Measurements from ENCODE around the gene EML4. TPM values are rescaled to one million over a fixed set of nuclear protein-coding genes. Genes with fewer than 3 reads are reported as not detected.

EML4 gene
- total RNA-seq, 1 donor from 2014 or later, result 95.8 TPM

DNA sequence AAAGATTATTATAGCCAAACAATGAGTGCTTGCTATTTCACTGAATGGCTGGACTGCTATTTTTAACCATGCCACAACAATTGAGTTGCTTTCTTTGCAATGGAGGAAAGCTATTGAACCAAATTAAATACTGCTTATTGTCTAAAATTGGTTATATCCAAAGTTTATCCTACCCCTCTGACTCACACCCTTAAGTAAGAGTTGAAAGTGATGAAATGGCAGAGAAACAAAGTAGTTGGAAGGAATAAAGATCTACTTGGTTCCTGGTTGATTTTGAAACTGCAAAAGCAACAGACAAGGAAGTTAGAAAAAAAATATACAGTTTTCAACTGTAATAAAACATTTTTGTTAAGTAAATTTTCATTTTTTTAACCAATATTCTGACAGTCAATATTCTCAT lies 47.5 kb downstream of the EML4 start:
- H3K4me1 Mint-ChIP-seq, result peaks cover 58% of the 10 kb centered on the region
- TF ChIP-seq CTCF (IDR thresholded peaks at IDR 0.05), result no peak
- no peaks in the 10 kb centered on the region for H3K9me3 Mint-ChIP-seq
- CTCF ChIA-PET, result no interaction called here
- no peak for ATAC-seq (ENCODE audit: low read depth)
- DNase-seq, result no peak
- no peak overlapping the region for H3K27ac Mint-ChIP-seq
- H3K27me3 Mint-ChIP-seq, result no peaks in the 10 kb centered on the region
- H3K36me3 Mint-ChIP-seq (ENCODE audit: low read depth), result peaks cover 30% of the 10 kb centered on the region
- POLR2A ChIA-PET, result interaction anchor here (0.7 kb wide), 2 partner anchors 13 to 27 kb away, joined by 3 to 11 read pairs; no protein-coding TSS in a partner anchor
- intact Hi-C loops (cut with micrococcal nuclease), result no loop called here
- no peak overlapping the region for H3K4me3 Mint-ChIP-seq

GRCh38 chr2:42217307-42217706 lies 48.2 kb downstream of the EML4 start:
- Mint-ChIP-seq H3K9me3 (no peaks in the 10 kb centered on the region), H3K36me3 (ENCODE audit: low read depth) (peaks cover 32% of the 10 kb centered on the region), H3K27ac (no peak overlapping the region), H3K27me3 (no peaks in the 10 kb centered on the region), H3K4me3 (no peak overlapping the region), H3K4me1 (peaks cover 60% of the 10 kb centered on the region)
- DNase-seq (no peak), ATAC-seq (ENCODE audit: low read depth) (no peak)
- ChIA-PET POLR2A (interaction anchor here (0.7 kb wide), 1 partner anchor 28 kb away, joined by 3 read pairs; no protein-coding TSS in a partner anchor), CTCF (no interaction called here)
- TF ChIP-seq CTCF (IDR thresholded peaks at IDR 0.05), result no peak
- intact Hi-C loops (cut with micrococcal nuclease), result no loop called here

GRCh38 chr2:42217914-42218313 lies 48.8 kb downstream of the EML4 start:
- DNase-seq (no peak), ATAC-seq (ENCODE audit: low read depth) (no peak)
- intact Hi-C loops (cut with micrococcal nuclease), result no loop called here
- H3K36me3 Mint-ChIP-seq (ENCODE audit: low read depth), result peaks cover 35% of the 10 kb centered on the region
- no peaks in the 10 kb centered on the region for H3K9me3 Mint-ChIP-seq
- no peaks in the 10 kb centered on the region for H3K27me3 Mint-ChIP-seq
- H3K4me3 Mint-ChIP-seq, result no peak overlapping the region
- no peak for TF ChIP-seq CTCF (IDR thresholded peaks at IDR 0.05)
- CTCF ChIA-PET, result no interaction called here
- POLR2A ChIA-PET, result no interaction called here
- H3K27ac Mint-ChIP-seq, result no peak overlapping the region
- H3K4me1 Mint-ChIP-seq, result peaks cover 60% of the 10 kb centered on the region

- no peaks in the 10 kb centered on the region for H3K27me3 Mint-ChIP-seq
- ATAC-seq (ENCODE audit: low read depth) (no peak), DNase-seq (no peak)
- peak overlapping the region; percentile 19 for H3K27ac Mint-ChIP-seq
- H3K4me1 Mint-ChIP-seq, result peaks cover 65% of the 10 kb centered on the region
- ChIA-PET CTCF (no interaction called here), POLR2A (no interaction called here)
- no peaks in the 10 kb centered on the region for H3K9me3 Mint-ChIP-seq
- TF ChIP-seq CTCF (IDR thresholded peaks at IDR 0.05), result no peak
- H3K4me3 Mint-ChIP-seq, result no peak overlapping the region
- peaks cover 38% of the 10 kb centered on the region for H3K36me3 Mint-ChIP-seq (ENCODE audit: low read depth)
- intact Hi-C loops (cut with micrococcal nuclease), result no loop called here
These were observed 49.6 kb downstream of the EML4 start for GRCh38 chr2:42218712-42219111.

GRCh38 chr2:42219160-42219559 lies 50.0 kb downstream of the EML4 start:
- Mint-ChIP-seq H3K4me1 (peaks cover 69% of the 10 kb centered on the region), H3K9me3 (no peaks in the 10 kb centered on the region), H3K4me3 (no peak overlapping the region), H3K36me3 (ENCODE audit: low read depth) (peaks cover 40% of the 10 kb centered on the region), H3K27me3 (no peaks in the 10 kb centered on the region), H3K27ac (peak overlapping the region; percentile 19)
- DNase-seq (no peak), ATAC-seq (ENCODE audit: low read depth) (no peak)
- intact Hi-C loops (cut with micrococcal nuclease), result no loop called here
- no peak for TF ChIP-seq CTCF (IDR thresholded peaks at IDR 0.05)
- ChIA-PET POLR2A (no interaction called here), CTCF (no interaction called here)

Data from activated B cell treated with CpG ODN at 0.5 μM for 24 hours (primary cell).